T-helper 17 cell (primary cell): ENCODE data around the gene CTNNA2. TPM values are rescaled to one million over a fixed set of nuclear protein-coding genes. Genes with fewer than 3 reads are reported as not detected.

ENCODE experiments used
- ATAC-seq: fragments of 150-1000 bp; cut with Tn5 transposase; 2 replicates; pipeline ENCODE4 v1.10.0; 2021; ENCODE audit warnings: mild to moderate bottlenecking, moderate library complexity
- DNase-seq, 3 donors: peaks; one replicate each; pipeline versions ENCODE4 v3.0.0 to v3.0.0-alpha.2; 2020 to 2021
- H3K9me3 ChIP-seq: one replicate; pipeline ENCODE4 v1.7.0; 2013; ENCODE audit warnings: low read length, mild to moderate bottlenecking; ENCODE audit not compliant: control insufficient read depth, poor library complexity, severe bottlenecking
- H3K27ac Mint-ChIP-seq: one replicate; pipeline ENCODE4 v1.8.0; 2022; ENCODE audit warnings: mild to moderate bottlenecking, moderate library complexity, mixed read lengths
- H3K27me3 Mint-ChIP-seq: one replicate; pipeline ENCODE4 v1.8.0; 2022; ENCODE audit warnings: mixed read lengths
- H3K36me3 Mint-ChIP-seq: one replicate; pipeline ENCODE4 v1.8.0; 2022; ENCODE audit warnings: low read depth, mixed read lengths
- H3K4me1 Mint-ChIP-seq: one replicate; pipeline ENCODE4 v1.8.0; 2022; ENCODE audit warnings: mild to moderate bottlenecking, mixed read lengths
- H3K4me3 Mint-ChIP-seq: one replicate; pipeline ENCODE4 v1.8.0; 2022; ENCODE audit warnings: mild to moderate bottlenecking, moderate library complexity, mixed read lengths
- total RNA-seq, 4 donors: library from RNA in 2 of 4; stranded (reverse) in 2 of 4; gene quantifications; one replicate each; pipeline ENCODE4 v1.2.3 and lab custom pipeline; 2022 to 2026

CTNNA2 gene
- total RNA-seq, 2 donors from 2014 or later: not detected

DNA sequence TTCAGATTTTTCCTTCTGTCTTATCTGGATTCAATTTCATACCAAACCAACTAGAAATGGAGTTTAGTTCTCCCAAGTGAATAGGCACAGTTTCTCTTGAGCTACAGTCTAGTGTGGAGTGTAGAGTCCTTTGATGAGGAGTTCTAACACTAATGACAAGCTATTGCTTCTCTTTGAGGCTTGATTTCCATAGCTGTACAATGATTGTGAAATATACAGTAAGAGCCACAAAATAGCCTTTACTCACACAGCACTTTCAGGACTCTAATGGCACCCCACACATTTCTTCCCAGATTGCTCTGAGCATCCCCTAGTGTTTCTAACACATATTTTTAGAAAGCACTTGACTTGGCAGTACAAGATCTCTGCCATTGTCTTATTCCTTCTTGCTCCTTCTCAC lies 638.4 kb downstream of the CTNNA2 start:
- DNase-seq (no peak), ATAC-seq (no peak)
- Mint-ChIP-seq H3K4me3 (no peak overlapping the region), H3K27ac (no peak overlapping the region), H3K4me1 (no peaks in the 10 kb centered on the region), H3K36me3 (no peaks in the 10 kb centered on the region), H3K27me3 (no peaks in the 10 kb centered on the region)
- H3K9me3 ChIP-seq: peaks cover 3% of the 10 kb centered on the region

DNA sequence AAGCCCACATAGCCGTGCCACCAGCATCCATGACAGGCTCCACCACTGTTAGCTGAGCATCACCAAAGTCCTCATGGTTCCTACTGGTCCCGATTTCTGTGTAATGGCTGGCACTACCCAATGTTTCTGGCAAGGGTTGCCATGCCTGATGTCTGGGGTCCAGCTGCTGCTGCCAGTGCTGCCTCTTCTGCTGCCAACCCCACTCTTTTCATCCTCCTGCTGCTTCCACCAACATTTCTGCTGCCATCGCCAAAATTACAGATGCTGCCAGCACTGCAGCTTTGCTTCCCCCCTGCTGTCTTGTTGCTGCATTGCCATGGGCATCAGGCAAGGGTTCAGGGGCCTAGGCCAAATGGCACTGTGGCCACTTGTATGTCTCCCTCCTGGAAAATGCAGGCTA lies 638.8 kb downstream of the CTNNA2 start:
- H3K36me3 Mint-ChIP-seq: no peaks in the 10 kb centered on the region
- DNase-seq (no peak), ATAC-seq (no peak)
- no peak overlapping the region for H3K27ac Mint-ChIP-seq
- no peak overlapping the region for H3K4me3 Mint-ChIP-seq
- H3K4me1 Mint-ChIP-seq: no peaks in the 10 kb centered on the region
- peaks cover 3% of the 10 kb centered on the region for H3K9me3 ChIP-seq
- no peaks in the 10 kb centered on the region for H3K27me3 Mint-ChIP-seq

DNA sequence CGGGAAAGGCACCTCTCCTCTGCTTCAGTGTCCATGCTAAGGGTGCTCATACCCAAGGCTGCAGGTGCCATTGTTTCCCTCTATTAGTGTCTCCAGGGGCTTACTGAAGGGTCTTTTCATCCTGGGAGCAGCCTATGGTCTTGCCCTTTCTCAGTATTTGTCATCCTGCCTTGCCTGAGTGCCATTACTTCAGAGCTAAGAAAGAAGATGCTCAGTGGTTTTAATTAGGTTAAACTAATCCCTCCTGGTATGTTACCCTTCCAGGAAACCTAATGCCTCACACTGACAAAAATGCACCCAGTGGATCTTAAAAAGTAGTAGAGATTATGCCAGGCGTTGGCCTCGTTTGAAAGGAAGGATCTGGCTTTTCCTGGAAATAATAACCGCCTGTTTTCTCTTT lies 640.3 kb downstream of the CTNNA2 start:
- H3K27ac Mint-ChIP-seq: no peak overlapping the region
- H3K4me3 Mint-ChIP-seq: no peak overlapping the region
- H3K27me3 Mint-ChIP-seq: no peaks in the 10 kb centered on the region
- no peaks in the 10 kb centered on the region for H3K4me1 Mint-ChIP-seq
- H3K36me3 Mint-ChIP-seq: no peaks in the 10 kb centered on the region
- ATAC-seq: no peak
- DNase-seq: no peak
- H3K9me3 ChIP-seq: peaks cover 3% of the 10 kb centered on the region

DNA sequence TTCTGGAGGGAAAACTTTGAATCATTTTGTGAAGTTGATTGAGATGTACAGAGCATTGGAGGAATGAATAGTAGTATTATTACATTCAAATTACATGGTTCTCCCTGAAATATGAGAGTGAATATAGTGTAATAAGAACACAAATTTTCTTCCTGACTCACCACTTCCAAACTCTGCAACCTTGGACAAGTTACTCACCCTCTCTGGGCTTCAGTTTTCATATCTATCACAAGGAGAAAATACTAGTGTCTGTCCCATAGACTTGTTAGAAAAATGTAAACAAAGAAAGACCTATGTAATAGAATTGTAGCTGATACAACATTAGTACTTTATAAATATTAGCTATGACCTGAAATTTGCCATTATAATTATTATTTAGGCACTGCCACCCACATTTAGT lies 640.9 kb downstream of the CTNNA2 start:
- Mint-ChIP-seq H3K36me3 (no peaks in the 10 kb centered on the region), H3K4me1 (no peaks in the 10 kb centered on the region), H3K27me3 (no peaks in the 10 kb centered on the region), H3K27ac (no peak overlapping the region), H3K4me3 (no peak overlapping the region)
- ATAC-seq (no peak), DNase-seq (no peak)
- H3K9me3 ChIP-seq: peaks cover 3% of the 10 kb centered on the region

DNA sequence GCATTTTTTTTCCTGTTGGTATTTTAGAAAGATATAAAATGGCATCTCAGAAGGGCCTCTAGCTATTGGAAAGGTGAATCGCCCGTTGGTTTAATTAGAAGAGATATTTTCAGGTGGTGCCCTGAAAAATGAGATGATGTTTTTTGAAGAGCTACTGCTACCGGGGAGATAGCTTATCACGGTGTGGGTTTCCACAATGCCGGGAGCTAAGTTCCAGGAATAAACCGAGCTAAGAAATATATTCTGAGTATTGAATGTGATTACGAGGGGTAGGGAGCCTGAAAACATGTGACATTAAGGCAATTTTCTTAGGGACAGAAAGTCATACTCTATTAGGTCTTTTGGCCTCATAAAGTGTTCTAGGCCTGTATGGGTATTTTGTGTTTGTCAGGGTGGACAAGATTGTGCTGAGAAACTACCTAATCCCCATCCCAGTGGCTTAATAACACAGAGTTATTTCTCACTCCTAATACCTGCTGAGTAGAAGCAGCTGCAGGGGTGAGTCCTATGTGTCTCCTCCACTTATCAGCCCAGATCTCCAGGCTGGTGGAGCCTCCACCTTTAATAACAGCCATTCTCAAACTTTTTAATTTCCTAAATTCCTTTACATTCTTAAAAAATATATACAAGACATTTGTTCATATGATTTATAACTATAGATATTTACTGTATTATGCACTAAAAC lies 641.5 kb downstream of the CTNNA2 start:
- H3K9me3 ChIP-seq: peaks cover 3% of the 10 kb centered on the region
- Mint-ChIP-seq H3K4me1 (no peaks in the 10 kb centered on the region), H3K27ac (no peak overlapping the region), H3K36me3 (no peaks in the 10 kb centered on the region), H3K27me3 (no peaks in the 10 kb centered on the region), H3K4me3 (no peak overlapping the region)
- no peak for DNase-seq
- ATAC-seq: no peak

DNA sequence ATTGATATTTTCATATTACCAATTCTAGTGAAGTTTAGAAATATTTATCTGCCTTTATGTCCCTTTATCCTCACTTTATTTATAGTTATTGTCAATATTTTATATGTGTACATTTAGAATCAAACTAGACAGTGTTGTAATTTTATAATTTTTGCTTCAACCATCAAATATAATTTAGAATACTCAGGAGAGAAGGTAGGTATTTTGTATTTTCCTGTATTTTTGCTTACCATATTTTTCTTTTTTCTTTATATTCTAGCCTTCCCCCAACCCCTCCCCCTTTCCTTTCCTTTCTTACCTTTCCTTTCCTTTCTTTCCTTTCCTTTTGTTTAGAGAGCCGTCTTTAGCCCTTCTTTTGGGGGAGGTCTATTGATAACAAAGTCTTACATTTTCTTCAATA lies 651.5 kb downstream of the CTNNA2 start:
- H3K4me3 Mint-ChIP-seq: no peak overlapping the region
- no peaks in the 10 kb centered on the region for H3K4me1 Mint-ChIP-seq
- no peak for ATAC-seq
- no peak overlapping the region for H3K27ac Mint-ChIP-seq
- no peak for DNase-seq
- H3K36me3 Mint-ChIP-seq: no peaks in the 10 kb centered on the region
- H3K27me3 Mint-ChIP-seq: no peaks in the 10 kb centered on the region
- H3K9me3 ChIP-seq: no peaks in the 10 kb centered on the region

DNA sequence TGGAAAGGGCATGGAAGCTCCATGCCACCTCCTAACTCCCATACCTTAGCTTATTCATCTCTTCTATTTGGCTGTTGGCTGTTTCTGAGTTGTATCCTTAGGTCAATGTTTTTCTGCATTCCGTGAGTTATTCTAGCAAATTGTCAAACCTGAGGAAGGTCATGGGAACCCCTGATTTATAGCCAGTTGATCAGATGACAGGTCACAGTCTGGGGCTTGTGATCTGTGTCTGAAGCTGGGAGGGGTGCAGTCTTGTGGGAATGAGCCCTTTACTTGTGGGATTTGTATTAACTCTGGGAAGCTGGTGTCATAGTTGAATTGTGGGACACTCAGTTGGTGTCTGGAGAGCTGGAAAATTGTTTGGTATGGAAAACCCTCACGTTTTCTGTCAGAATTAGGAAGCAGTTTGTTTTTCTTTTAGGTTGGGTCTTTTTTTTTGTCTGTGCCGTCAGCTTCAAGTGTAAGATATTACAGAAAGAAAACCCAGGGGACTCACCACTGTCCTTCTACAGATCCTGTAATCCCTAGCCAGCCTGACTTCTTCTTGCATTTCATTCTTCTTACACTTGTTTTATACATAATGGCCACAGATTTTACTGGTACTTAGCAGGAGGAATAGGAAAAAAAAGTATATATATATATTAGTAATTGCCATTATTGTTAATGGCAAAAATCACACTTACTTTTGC lies 653.8 kb downstream of the CTNNA2 start:
- H3K36me3 Mint-ChIP-seq: no peaks in the 10 kb centered on the region
- H3K4me1 Mint-ChIP-seq: no peaks in the 10 kb centered on the region
- ATAC-seq (no peak), DNase-seq (no peak)
- no peak overlapping the region for H3K4me3 Mint-ChIP-seq
- no peak overlapping the region for H3K27ac Mint-ChIP-seq
- no peaks in the 10 kb centered on the region for H3K27me3 Mint-ChIP-seq
- H3K9me3 ChIP-seq: peaks cover 2% of the 10 kb centered on the region

DNA sequence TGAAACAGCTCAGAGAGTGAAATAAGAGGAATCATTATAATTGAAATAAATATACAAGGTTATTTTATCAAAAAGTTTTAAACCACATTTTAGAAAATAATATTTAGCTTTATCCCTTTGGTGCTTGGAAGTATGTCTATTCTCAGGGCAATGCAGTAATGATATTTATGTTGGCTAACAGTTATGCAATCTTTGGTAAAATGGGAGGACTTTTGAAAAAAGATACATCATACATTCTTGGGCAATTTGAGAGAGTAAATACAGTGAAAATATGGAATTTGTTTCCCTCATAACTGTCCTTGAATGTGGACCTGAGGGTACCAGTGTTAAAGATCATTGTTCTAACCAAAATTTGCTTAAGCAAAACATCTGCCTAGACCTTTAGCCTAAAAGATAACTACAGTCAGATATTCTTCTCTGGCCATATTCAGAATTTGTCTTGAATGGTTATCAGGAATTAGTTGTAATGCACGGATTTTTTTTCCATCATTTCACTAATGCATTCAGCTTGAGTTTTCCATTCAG lies 654.5 kb downstream of the CTNNA2 start:
- no peak for DNase-seq
- Mint-ChIP-seq H3K4me1 (no peaks in the 10 kb centered on the region), H3K4me3 (no peak overlapping the region)

DNA sequence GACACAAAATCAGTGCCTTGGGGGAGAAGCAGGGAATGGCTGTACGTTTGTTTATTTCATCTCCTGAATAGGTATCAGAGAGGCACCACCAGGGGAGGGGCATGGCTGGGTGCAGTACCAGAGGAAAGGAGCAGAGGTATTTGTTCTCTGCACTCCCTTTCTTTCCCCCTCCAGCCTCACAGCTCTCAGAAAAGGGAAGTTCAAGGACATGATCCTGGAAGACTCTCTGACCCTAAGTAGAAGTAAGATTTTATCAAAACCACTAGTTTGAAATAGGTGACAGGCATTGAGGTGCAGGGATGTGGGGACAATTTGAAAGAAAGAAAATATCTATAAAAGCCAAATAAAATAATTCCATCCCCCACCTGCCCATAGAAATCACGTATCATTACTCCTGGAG lies 655.2 kb downstream of the CTNNA2 start:
- H3K27ac Mint-ChIP-seq: no peak overlapping the region
- no peaks in the 10 kb centered on the region for H3K4me1 Mint-ChIP-seq
- H3K4me3 Mint-ChIP-seq: no peak overlapping the region
- peaks cover 2% of the 10 kb centered on the region for H3K9me3 ChIP-seq
- no peak for ATAC-seq
- no peaks in the 10 kb centered on the region for H3K27me3 Mint-ChIP-seq
- DNase-seq: no peak
- H3K36me3 Mint-ChIP-seq: no peaks in the 10 kb centered on the region

More for the DNA sequence above, 654.5 kb downstream of the CTNNA2 start:
- no peaks in the 10 kb centered on the region for H3K36me3 Mint-ChIP-seq
- H3K27ac Mint-ChIP-seq: no peak overlapping the region
- ATAC-seq: no peak
- no peaks in the 10 kb centered on the region for H3K27me3 Mint-ChIP-seq
- peaks cover 2% of the 10 kb centered on the region for H3K9me3 ChIP-seq

DNA sequence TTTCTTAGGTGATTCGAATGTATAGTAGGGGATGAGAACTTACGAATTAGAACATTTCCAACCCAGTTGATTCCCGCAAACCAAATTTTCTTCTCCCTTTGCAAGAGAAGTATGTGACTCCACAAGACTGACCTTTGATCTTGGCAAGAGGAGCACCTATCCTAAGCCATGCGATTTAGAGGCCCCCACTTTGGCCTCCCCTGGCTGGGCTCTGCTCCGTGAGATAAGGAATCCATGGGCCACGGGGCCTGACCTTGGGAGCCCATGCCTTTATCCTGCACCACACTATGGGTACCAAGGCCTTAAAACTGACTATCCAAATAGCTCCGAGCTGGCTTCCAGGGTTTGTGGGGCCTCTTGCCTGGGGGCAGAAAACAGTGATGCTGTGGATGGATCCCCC lies 656.0 kb downstream of the CTNNA2 start:
- Mint-ChIP-seq H3K4me3 (no peak overlapping the region), H3K4me1 (no peaks in the 10 kb centered on the region), H3K36me3 (no peaks in the 10 kb centered on the region), H3K27ac (no peak overlapping the region), H3K27me3 (no peaks in the 10 kb centered on the region)
- DNase-seq (no peak), ATAC-seq (no peak)
- H3K9me3 ChIP-seq: peaks cover 2% of the 10 kb centered on the region

DNA sequence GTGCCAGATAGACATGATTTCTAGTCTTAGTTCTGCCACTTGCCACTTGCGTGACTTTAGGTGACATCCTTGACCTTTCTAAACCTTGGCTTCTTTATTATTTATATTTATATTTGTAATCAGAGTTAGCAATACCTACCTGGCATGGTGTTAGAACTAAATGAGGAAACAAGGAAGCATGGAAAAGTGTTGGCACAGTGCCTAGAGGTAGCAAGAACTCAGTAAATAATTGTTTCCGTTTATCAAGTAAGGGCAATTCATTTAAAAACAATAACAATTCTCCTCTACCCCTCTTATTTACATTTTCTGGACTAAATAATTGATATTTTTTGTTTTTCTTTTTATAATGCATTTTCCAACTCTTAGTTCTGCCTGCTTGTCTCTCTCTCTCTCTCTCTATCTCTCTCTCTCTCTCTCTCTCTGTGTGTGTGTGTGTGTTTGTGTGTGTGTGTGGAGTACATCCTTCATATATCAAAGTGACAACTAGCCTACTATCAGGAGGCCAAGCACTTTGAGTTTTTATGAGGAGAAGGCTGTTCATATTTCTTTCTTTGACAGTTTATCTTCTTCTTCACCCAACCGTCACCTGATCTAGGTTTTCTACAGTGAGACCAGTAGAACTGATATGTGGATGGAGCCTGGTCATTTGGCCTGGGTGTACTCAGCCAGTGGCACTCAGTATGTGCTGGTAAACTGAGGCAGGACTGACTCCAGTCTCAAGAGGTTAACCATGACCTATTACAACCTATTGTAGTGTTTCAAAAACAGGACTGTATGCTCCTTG lies 657.2 kb downstream of the CTNNA2 start:
- no peaks in the 10 kb centered on the region for H3K27me3 Mint-ChIP-seq
- DNase-seq (no peak), ATAC-seq (no peak)
- peaks cover 2% of the 10 kb centered on the region for H3K9me3 ChIP-seq
- no peak overlapping the region for H3K27ac Mint-ChIP-seq
- H3K4me1 Mint-ChIP-seq: no peaks in the 10 kb centered on the region
- H3K36me3 Mint-ChIP-seq: no peaks in the 10 kb centered on the region
- no peak overlapping the region for H3K4me3 Mint-ChIP-seq

DNA sequence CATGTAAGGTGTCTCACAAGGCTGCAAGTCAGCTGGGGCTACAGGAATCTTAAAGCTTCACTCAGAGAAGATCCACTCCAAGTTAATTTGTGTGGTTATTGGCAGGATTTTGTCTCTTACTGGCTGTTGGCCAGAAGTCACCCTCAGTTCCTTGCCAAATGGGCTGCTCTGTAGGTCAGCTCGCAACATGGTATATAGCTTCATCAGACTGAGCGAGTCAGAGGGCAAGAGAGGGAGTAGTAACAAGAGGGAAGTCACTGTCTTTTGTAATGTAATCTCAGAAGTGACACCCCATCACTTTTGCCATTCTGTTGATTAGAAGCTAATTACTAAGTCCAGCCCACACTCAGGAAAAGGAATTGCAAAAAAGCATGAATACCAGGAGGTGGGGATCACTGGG lies 672.2 kb downstream of the CTNNA2 start:
- H3K9me3 ChIP-seq: no peaks in the 10 kb centered on the region
- Mint-ChIP-seq H3K36me3 (no peaks in the 10 kb centered on the region), H3K27ac (no peak overlapping the region), H3K4me1 (no peaks in the 10 kb centered on the region), H3K4me3 (no peak overlapping the region), H3K27me3 (no peaks in the 10 kb centered on the region)
- ATAC-seq (no peak), DNase-seq (no peak)

DNA sequence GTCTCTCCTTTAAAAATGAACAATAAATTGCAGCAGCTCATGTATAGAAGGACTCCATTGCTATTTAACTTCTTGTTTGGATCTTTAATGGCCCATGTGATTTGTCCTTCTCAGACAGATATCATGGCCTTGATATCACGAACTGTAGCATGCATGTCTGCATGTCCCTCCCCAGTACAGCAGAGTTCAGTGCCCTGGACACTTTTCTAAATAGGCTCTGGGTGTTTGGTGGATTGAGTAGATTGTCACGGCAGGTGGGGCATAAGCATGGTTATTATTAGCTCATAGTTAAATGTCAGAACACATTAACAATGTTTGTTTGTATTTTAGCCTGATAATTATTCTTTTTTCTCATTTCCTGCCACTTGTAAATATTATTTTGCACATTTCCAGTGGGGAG lies 673.4 kb downstream of the CTNNA2 start:
- no peak overlapping the region for H3K4me3 Mint-ChIP-seq

More for the DNA sequence above, 673.4 kb downstream of the CTNNA2 start:
- Mint-ChIP-seq H3K27me3 (no peaks in the 10 kb centered on the region), H3K36me3 (no peaks in the 10 kb centered on the region), H3K27ac (no peak overlapping the region), H3K4me1 (no peaks in the 10 kb centered on the region)
- ATAC-seq: no peak
- no peaks in the 10 kb centered on the region for H3K9me3 ChIP-seq
- DNase-seq: no peak
